ENCODE measurements around the gene ZBTB42. TPM values are rescaled to one million over a fixed set of nuclear protein-coding genes. Genes with fewer than 3 reads are reported as not detected.

Gene ZBTB42
- total RNA-seq, result 2.1 to 2.8 TPM (median 2.6 TPM) in 3 replicates
- long read RNA-seq, result 0 reads

DNA sequence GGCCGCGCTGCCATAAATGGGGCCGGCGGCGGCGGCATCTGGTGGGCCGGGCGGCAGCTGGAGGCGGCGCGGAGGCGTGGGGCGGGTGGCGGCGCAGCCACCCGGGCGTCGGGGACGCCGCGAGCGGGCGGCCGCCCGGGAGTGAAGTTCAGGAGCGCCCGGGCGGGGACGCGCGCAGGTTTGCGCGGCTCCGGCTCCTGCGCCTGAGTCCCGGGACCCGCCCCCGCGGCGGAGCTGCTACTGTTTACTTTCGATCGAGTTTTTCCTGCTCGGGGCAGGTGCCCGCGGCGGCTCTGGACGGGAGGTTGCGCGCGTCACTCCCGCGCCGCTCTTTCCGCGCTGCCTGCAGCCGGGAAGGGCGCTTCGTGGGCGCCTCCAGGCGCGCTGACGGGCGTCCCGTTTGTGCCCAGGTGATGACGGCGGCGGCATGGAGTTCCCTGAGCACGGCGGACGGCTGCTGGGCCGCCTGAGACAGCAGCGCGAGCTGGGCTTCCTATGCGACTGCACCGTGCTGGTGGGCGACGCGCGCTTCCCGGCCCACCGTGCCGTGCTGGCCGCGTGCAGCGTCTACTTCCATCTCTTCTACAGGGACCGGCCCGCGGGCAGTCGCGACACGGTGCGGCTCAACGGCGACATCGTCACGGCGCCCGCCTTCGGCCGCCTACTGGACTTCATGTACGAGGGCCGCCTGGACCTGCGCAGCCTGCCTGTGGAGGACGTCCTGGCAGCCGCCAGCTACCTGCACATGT lies at the start of gene ZBTB42:
TSS of gene ZBTB42 (plus strand) at position 331 of the 749 bp plus-strand sequence. CDS start at position 428, 97 bp downstream.
- H3K4me1 Mint-ChIP-seq (ENCODE audit: low read depth), result peaks cover 37% of the 10 kb centered on the region
- peak within 1 kb of the TSS; percentile 74 for H3K4me3 Mint-ChIP-seq (ENCODE audit: unreplicated experiment)
- TF ChIP-seq, protein P1, sequence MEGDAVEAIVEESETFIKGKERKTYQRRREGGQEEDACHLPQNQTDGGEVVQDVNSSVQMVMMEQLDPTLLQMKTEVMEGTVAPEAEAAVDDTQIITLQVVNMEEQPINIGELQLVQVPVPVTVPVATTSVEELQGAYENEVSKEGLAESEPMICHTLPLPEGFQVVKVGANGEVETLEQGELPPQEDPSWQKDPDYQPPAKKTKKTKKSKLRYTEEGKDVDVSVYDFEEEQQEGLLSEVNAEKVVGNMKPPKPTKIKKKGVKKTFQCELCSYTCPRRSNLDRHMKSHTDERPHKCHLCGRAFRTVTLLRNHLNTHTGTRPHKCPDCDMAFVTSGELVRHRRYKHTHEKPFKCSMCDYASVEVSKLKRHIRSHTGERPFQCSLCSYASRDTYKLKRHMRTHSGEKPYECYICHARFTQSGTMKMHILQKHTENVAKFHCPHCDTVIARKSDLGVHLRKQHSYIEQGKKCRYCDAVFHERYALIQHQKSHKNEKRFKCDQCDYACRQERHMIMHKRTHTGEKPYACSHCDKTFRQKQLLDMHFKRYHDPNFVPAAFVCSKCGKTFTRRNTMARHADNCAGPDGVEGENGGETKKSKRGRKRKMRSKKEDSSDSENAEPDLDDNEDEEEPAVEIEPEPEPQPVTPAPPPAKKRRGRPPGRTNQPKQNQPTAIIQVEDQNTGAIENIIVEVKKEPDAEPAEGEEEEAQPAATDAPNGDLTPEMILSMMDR (IDR thresholded peaks at IDR 0.05), result no peak
- no peaks in the 10 kb centered on the region for H3K9me3 Mint-ChIP-seq (ENCODE audit: low read depth)
- H3K36me3 Mint-ChIP-seq (ENCODE audit: low read depth), result no peaks in the 10 kb centered on the region
- no peak for DNase-seq (ENCODE audit: low spot score)
- no peaks in the 10 kb centered on the region for H3K27me3 Mint-ChIP-seq (ENCODE audit: low read depth)
- H3K27ac Mint-ChIP-seq (ENCODE audit: unreplicated experiment), result no peak within 1 kb of the TSS

DNA sequence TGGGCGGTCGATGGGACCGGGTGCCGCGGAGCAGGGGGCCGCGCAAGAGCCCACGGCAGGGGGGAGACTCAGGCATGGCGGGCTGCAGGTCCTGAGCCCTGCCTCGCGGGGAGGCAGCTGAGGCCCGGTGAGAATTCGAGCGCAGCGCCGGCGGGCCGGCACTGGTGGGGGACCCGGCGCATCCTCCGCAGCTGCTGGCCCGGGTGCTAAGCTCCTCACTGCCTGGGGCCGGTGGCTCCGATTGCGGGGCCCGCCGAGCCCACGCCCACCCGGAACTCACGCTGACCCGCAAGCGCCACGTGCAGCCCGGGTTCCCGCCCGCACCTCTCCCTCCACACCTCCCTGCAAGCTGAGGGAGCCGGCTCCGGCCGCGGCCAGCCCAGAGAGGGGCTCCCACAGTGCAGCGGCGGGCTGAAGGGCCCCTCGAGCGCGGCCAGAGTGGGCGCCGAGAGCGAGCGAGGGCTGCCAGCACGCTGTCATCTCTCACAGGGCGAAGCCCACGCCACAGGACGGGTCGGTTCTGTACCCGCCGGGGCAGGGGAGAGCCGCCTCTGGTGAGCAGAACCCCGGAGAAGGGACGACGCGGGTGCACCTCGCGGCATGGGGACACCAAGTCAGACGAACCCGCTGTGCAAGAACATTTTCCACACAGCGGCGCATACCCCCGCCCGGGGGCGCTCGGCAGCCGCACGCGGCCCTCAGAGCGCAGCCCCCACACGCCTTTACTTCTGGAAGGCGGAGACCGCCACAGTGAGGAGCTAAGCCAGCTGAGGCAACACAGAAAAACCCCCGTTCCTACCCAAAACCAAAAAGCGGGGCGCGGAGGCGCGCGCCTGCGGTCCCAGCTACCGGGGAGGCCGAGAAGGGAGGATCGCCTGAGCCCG lies 49.1 kb upstream of the ZBTB42 start:
- Mint-ChIP-seq H3K4me3 (ENCODE audit: unreplicated experiment) (peak overlapping the region; percentile 86), H3K27ac (ENCODE audit: unreplicated experiment) (no peak overlapping the region), H3K36me3 (ENCODE audit: low read depth) (peaks cover 2% of the 10 kb centered on the region), H3K27me3 (ENCODE audit: low read depth) (no peaks in the 10 kb centered on the region), H3K9me3 (ENCODE audit: low read depth) (no peaks in the 10 kb centered on the region), H3K4me1 (ENCODE audit: low read depth) (peaks cover 63% of the 10 kb centered on the region)
- TF ChIP-seq, protein P1 (IDR thresholded peaks at IDR 0.05), result no peak
- DNase-seq (ENCODE audit: low spot score), result no peak

DNA sequence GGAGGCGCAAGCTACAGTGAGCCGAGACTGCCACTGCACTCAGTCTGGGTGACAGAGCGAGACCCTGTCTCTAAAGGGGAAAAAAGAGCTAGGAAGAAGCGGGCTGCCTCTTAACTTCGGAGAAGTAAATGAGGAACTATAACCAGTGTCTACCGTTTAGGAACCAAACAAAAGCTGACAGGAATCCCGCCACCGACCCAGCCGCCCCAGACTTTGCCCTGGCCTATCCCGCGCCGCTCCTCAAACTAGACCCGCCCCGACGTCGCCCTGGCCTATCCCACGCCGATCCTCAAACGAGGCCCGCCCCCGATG lies 48.5 kb upstream of the ZBTB42 start:
- no peaks in the 10 kb centered on the region for H3K9me3 Mint-ChIP-seq (ENCODE audit: low read depth)
- H3K27ac Mint-ChIP-seq (ENCODE audit: unreplicated experiment), result peak overlapping the region; percentile 96
- H3K4me1 Mint-ChIP-seq (ENCODE audit: low read depth), result peaks cover 57% of the 10 kb centered on the region
- H3K4me3 Mint-ChIP-seq (ENCODE audit: unreplicated experiment), result peak overlapping the region; percentile 86
- H3K36me3 Mint-ChIP-seq (ENCODE audit: low read depth), result peaks cover 4% of the 10 kb centered on the region
- no peaks in the 10 kb centered on the region for H3K27me3 Mint-ChIP-seq (ENCODE audit: low read depth)
- no peak for DNase-seq (ENCODE audit: low spot score)
- TF ChIP-seq, protein P1 (IDR thresholded peaks at IDR 0.05), result no peak

DNA sequence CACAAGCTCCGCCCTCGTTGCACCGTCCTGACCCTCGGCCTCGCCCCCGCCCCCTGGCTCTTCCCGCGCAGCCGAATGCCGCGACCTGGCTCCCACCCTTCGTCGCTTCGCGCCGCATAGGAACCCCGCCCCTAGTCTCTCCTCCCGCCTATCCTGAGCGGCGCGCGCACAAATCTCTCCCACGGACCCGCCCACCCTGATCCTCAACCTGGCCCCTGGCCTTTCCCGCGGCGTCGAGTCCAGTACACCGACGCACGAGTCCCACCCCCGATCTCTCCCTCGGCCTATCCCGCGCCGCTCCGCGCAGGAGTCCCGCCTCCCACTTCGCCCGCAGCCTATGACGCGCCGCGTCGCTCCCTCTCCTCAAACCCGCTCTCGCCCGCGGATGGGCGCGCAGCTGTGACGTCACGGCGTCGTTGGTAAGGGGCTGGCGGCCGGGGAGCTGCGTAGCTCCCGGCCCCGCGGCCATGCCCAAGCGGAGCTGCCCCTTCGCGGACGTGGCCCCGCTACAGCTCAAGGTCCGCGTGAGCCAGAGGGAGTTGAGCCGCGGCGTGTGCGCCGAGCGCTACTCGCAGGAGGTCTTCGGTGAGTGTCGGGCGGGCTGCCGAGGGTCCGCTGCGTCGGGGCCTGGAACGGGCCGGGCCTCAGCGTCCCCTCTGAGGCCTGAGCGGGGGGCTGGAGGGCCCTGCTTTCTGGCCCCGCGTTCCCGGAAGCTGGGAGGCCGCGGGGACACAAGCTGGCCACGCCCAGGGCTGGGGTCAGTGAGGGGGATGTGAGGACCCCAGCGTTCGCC lies 48.0 kb upstream of the ZBTB42 start, which contains the start of gene SIVA1:
TSS of gene SIVA1 (plus strand) at position 413 of the 793 bp plus-strand sequence. CDS start at position 468, 55 bp downstream.
- Mint-ChIP-seq H3K27ac (ENCODE audit: unreplicated experiment) (peak within 1 kb of the TSS; percentile 96), H3K27me3 (ENCODE audit: low read depth) (no peaks in the 10 kb centered on the region), H3K9me3 (ENCODE audit: low read depth) (no peaks in the 10 kb centered on the region), H3K4me3 (ENCODE audit: unreplicated experiment) (peak within 1 kb of the TSS; percentile 86), H3K36me3 (ENCODE audit: low read depth) (peaks cover 6% of the 10 kb centered on the region), H3K4me1 (ENCODE audit: low read depth) (peaks cover 51% of the 10 kb centered on the region)
- DNase-seq (ENCODE audit: low spot score), result peak; percentile 100
- TF ChIP-seq, protein P1 (IDR thresholded peaks at IDR 0.05), result no peak

Data from chondrocyte (in vitro differentiated cells).